ENCODE data around the gene APOBR.

DNA sequence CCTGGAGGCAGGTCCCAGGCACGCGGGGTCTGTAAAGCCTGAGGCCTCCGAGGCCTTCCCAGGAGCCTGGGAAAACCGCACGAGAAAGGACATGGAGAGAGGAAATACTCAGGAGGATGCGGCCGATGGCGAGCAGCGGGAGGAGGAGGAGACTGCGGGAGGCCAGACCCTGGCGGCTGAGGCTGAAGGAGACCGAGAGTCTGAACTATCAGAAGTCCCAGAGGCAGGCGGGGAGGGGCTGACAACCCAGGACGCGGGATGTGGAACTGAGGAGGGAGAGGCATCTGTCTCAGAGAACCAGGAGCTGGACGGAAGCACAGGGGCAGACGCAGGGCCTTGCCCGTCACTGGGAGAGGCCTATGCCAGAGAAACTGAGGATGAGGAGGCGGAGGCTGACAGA is 2.4 kb downstream of the APOBR start:
- TF ChIP-seq, protein P1, sequence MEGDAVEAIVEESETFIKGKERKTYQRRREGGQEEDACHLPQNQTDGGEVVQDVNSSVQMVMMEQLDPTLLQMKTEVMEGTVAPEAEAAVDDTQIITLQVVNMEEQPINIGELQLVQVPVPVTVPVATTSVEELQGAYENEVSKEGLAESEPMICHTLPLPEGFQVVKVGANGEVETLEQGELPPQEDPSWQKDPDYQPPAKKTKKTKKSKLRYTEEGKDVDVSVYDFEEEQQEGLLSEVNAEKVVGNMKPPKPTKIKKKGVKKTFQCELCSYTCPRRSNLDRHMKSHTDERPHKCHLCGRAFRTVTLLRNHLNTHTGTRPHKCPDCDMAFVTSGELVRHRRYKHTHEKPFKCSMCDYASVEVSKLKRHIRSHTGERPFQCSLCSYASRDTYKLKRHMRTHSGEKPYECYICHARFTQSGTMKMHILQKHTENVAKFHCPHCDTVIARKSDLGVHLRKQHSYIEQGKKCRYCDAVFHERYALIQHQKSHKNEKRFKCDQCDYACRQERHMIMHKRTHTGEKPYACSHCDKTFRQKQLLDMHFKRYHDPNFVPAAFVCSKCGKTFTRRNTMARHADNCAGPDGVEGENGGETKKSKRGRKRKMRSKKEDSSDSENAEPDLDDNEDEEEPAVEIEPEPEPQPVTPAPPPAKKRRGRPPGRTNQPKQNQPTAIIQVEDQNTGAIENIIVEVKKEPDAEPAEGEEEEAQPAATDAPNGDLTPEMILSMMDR (IDR thresholded peaks at IDR 0.05): no peak
- no peak for TF ChIP-seq EZH2 (IDR thresholded peaks at IDR 0.05)

All from neural progenitor cell (in vitro differentiated cells).